Measurements from ENCODE around the gene FAM124A.

Gene FAM124A

DNA sequence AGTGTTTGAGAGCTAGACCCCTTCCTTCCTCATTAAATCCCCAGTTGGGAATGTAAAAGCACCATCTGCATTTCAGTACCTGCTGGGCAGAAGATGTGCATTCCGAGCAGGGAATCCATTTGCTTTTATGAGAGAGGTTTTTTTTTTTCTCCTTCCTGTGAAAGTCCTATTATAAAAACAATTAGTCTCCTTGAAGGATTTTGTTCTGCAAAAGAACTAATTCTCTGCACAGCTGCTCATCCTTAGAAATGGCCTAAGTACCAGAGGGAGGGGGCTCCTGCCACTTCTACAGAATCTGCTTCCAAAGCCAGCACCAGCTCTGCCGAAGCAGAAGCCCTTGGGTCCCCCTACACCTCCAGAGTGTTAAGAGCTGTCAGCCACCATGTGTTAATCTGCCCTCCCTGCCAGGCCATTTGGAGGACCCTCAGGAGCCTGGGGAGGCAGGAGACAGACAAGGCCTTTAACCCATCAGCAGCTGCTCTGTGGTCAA is 80.9 kb downstream of the FAM124A start:
- no peaks in the 10 kb centered on the region for H3K79me2 ChIP-seq (ENCODE audit: control insufficient read depth, insufficient read depth, low read length, poor library complexity)
- no peak overlapping the region for H4K8ac ChIP-seq (ENCODE audit: low read depth, low read length)
- no peak overlapping the region for H3K27ac ChIP-seq (ENCODE audit: low read depth, low read length)
- no peak for DNase-seq
- H3K9ac ChIP-seq (ENCODE audit: low read length), result no peak overlapping the region
- H3K4me1 ChIP-seq (ENCODE audit: control insufficient read depth in 1 of 2, insufficient read depth in 2 of 2, low read length in 2 of 2), result peaks cover 4% of the 10 kb centered on the region in 2 experiments
- no peak overlapping the region for H2BK120ac ChIP-seq (ENCODE audit: insufficient read depth, low read length, poor library complexity)
- H3K18ac ChIP-seq (ENCODE audit: low read length), result no peak overlapping the region
- H3K79me1 ChIP-seq (ENCODE audit: low read length), result peaks cover 2% of the 10 kb centered on the region
- no peak overlapping the region for H2BK5ac ChIP-seq (ENCODE audit: low read depth, low read length, poor library complexity)
- H2AK5ac ChIP-seq (ENCODE audit: low read length), result no peak overlapping the region
- no peak overlapping the region for H2AFZ ChIP-seq (ENCODE audit: insufficient read depth, low read length, poor library complexity)
- no peak overlapping the region for H2BK12ac ChIP-seq (ENCODE audit: low read length)
- H3K4ac ChIP-seq (ENCODE audit: low read depth, low read length), result no peak overlapping the region
- no peak overlapping the region for H3K23ac ChIP-seq (ENCODE audit: low read length)
- no peak overlapping the region for H3K4me2 ChIP-seq (ENCODE audit: low read length)
- H3K27me3 ChIP-seq (ENCODE audit: insufficient read depth, low read length), result no peaks in the 10 kb centered on the region
- H3K9me3 ChIP-seq (ENCODE audit: insufficient read depth, low read depth, low read length), result peaks cover 1% of the 10 kb centered on the region
- no peak overlapping the region for H4K91ac ChIP-seq (ENCODE audit: low read depth, low read length)
- no peak overlapping the region for H3K14ac ChIP-seq (ENCODE audit: low read length)
- no CpG with 5 or more reads among the region's 2 CpGs for WGBS (ENCODE audit: extremely low coverage, insufficient coverage, insufficient read length)
- no peak overlapping the region for H3K4me3 ChIP-seq (ENCODE audit: low read depth, low read length)
- no peak overlapping the region for H4K12ac ChIP-seq (ENCODE audit: low read depth, low read length)
- H3K36me3 ChIP-seq (ENCODE audit: control insufficient read depth in 1 of 2, insufficient read depth in 2 of 2, low read length in 2 of 2), result no peaks in the 10 kb centered on the region

DNA sequence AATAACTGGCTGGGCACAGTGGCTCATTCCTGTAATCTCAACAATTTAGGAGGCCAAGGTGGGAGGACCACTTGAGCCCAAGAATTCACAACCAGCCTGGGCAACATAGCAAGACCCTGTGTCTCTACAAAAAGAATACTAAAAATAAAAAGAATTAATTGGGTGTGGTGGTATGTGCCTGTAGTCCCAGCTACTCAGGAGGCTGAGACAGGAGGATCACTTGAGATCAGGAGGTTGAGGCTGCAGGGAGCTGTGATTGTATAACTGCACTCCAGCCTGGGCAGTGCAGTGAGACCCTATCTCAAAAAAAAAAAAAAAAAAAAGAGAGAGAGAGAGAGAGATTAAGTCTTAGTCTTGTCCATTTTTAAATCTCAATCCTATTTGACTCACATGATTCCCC is 81.7 kb downstream of the FAM124A start:
- Histone ChIP-seq H3K9ac (ENCODE audit: low read length) (no peak overlapping the region), H3K27ac (ENCODE audit: low read depth, low read length) (no peak overlapping the region), H3K4me2 (ENCODE audit: low read length) (no peak overlapping the region), H3K4me3 (ENCODE audit: low read depth, low read length) (no peak overlapping the region), H3K18ac (ENCODE audit: low read length) (no peak overlapping the region), H3K27me3 (ENCODE audit: insufficient read depth, low read length) (no peaks in the 10 kb centered on the region), H3K4me1 (ENCODE audit: control insufficient read depth in 1 of 2, insufficient read depth in 2 of 2, low read length in 2 of 2) (no peaks in the 10 kb centered on the region), H3K9me3 (ENCODE audit: insufficient read depth, low read depth, low read length) (peaks cover 1% of the 10 kb centered on the region), H4K8ac (ENCODE audit: low read depth, low read length) (no peak overlapping the region), H2BK120ac (ENCODE audit: insufficient read depth, low read length, poor library complexity) (no peak overlapping the region), H2BK12ac (ENCODE audit: low read length) (no peak overlapping the region), H3K79me1 (ENCODE audit: low read length) (no peaks in the 10 kb centered on the region), H4K91ac (ENCODE audit: low read depth, low read length) (no peak overlapping the region), H4K12ac (ENCODE audit: low read depth, low read length) (no peak overlapping the region), H3K36me3 (ENCODE audit: control insufficient read depth in 1 of 2, insufficient read depth in 2 of 2, low read length in 2 of 2) (no peaks in the 10 kb centered on the region), H3K4ac (ENCODE audit: low read depth, low read length) (no peak overlapping the region), H2AK5ac (ENCODE audit: low read length) (no peak overlapping the region), H3K23ac (ENCODE audit: low read length) (no peak overlapping the region), H2BK5ac (ENCODE audit: low read depth, low read length, poor library complexity) (no peak overlapping the region), H2AFZ (ENCODE audit: insufficient read depth, low read length, poor library complexity) (no peak overlapping the region), H3K79me2 (ENCODE audit: control insufficient read depth, insufficient read depth, low read length, poor library complexity) (no peaks in the 10 kb centered on the region), H3K14ac (ENCODE audit: low read length) (no peak overlapping the region)
- DNase-seq, result no peak

DNA sequence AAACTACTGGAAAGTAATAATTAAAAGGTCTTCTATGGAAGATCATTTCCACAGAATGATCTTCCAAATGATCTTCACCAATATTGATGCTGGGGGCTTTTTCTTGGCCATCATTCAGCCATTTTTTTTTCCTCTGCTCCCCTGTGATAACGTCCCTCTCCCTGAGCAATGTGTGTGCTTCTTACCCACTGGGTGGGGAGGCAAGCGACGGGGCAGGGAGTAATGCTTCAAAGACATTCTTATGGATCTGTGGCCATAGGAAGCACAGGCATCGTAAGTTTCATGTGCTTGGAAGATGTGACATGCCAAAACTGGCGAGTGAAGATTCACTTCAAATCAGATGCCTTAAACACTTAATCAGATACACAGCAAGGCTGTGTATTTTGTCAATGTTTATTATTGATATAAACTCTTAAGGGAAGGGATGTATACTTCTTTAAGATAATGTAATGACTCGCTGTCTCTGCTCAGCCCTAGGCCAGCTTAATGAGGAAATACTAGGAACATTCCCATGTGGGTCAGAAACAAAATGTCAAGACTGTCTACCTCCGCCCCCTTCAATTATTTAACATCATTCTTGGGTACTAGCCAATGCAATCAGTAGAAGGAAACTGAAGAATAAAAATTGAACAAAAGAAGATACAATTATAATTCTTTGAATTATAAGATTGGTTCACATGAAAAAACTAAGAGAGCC is 83.2 kb downstream of the FAM124A start:
- H3K27ac ChIP-seq (ENCODE audit: low read depth, low read length), result no peak overlapping the region
- no peak overlapping the region for H2BK120ac ChIP-seq (ENCODE audit: insufficient read depth, low read length, poor library complexity)
- H2AFZ ChIP-seq (ENCODE audit: insufficient read depth, low read length, poor library complexity), result no peak overlapping the region
- H3K4me2 ChIP-seq (ENCODE audit: low read length), result no peak overlapping the region
- H2AK5ac ChIP-seq (ENCODE audit: low read length), result no peak overlapping the region
- no peak overlapping the region for H4K8ac ChIP-seq (ENCODE audit: low read depth, low read length)
- no peak overlapping the region for H2BK12ac ChIP-seq (ENCODE audit: low read length)
- H3K4me3 ChIP-seq (ENCODE audit: low read depth, low read length), result no peak overlapping the region
- no peak overlapping the region for H4K91ac ChIP-seq (ENCODE audit: low read depth, low read length)
- H3K14ac ChIP-seq (ENCODE audit: low read length), result no peak overlapping the region
- H3K18ac ChIP-seq (ENCODE audit: low read length), result no peak overlapping the region
- H3K79me1 ChIP-seq (ENCODE audit: low read length), result no peaks in the 10 kb centered on the region
- no peak overlapping the region for H3K9ac ChIP-seq (ENCODE audit: low read length)
- H3K23ac ChIP-seq (ENCODE audit: low read length), result no peak overlapping the region
- H2BK5ac ChIP-seq (ENCODE audit: low read depth, low read length, poor library complexity), result no peak overlapping the region
- no peak overlapping the region for H4K12ac ChIP-seq (ENCODE audit: low read depth, low read length)
- DNase-seq, result no peak
- H3K4ac ChIP-seq (ENCODE audit: low read depth, low read length), result no peak overlapping the region
- H3K36me3 ChIP-seq (ENCODE audit: control insufficient read depth in 1 of 2, insufficient read depth in 2 of 2, low read length in 2 of 2), result no peaks in the 10 kb centered on the region
- no peaks in the 10 kb centered on the region for H3K79me2 ChIP-seq (ENCODE audit: control insufficient read depth, insufficient read depth, low read length, poor library complexity)
- peaks cover 1% of the 10 kb centered on the region for H3K9me3 ChIP-seq (ENCODE audit: insufficient read depth, low read depth, low read length)
- WGBS (ENCODE audit: extremely low coverage, insufficient coverage, insufficient read length), result no CpG with 5 or more reads among the region's 7 CpGs
- no peaks in the 10 kb centered on the region for H3K4me1 ChIP-seq (ENCODE audit: control insufficient read depth in 1 of 2, insufficient read depth in 2 of 2, low read length in 2 of 2)
- H3K27me3 ChIP-seq (ENCODE audit: insufficient read depth, low read length), result no peaks in the 10 kb centered on the region

DNA sequence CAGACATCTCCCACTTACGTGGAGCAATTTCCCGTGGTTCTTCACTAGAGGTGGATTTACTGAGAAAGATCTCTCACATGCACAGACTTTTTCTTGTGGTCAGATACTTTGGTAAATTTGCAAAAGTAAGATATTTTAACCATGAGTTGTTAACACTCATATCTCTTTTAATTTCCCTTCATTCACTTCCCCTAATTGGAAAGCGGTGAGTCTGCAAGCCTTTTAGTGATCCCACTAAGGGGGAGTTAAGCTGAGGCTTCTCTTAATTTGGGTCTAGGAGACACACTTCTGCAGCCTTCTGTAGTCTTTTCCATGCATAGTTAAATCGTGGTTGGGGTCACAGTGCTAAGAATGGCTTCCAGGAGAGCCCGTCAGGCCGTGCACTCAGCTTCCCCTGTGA is 86.6 kb downstream of the FAM124A start:
- Histone ChIP-seq H3K36me3 (ENCODE audit: control insufficient read depth in 1 of 2, insufficient read depth in 2 of 2, low read length in 2 of 2) (no peaks in the 10 kb centered on the region), H3K9me3 (ENCODE audit: insufficient read depth, low read depth, low read length) (no peaks in the 10 kb centered on the region), H2BK12ac (ENCODE audit: low read length) (no peak overlapping the region), H3K27me3 (ENCODE audit: insufficient read depth, low read length) (no peaks in the 10 kb centered on the region), H2BK120ac (ENCODE audit: insufficient read depth, low read length, poor library complexity) (no peak overlapping the region), H3K79me1 (ENCODE audit: low read length) (no peaks in the 10 kb centered on the region), H4K8ac (ENCODE audit: low read depth, low read length) (no peak overlapping the region), H3K14ac (ENCODE audit: low read length) (no peak overlapping the region), H2AFZ (ENCODE audit: insufficient read depth, low read length, poor library complexity) (no peak overlapping the region), H3K79me2 (ENCODE audit: control insufficient read depth, insufficient read depth, low read length, poor library complexity) (no peaks in the 10 kb centered on the region), H4K91ac (ENCODE audit: low read depth, low read length) (no peak overlapping the region), H3K23ac (ENCODE audit: low read length) (no peak overlapping the region), H3K4me1 (ENCODE audit: control insufficient read depth in 1 of 2, insufficient read depth in 2 of 2, low read length in 2 of 2) (no peaks in the 10 kb centered on the region), H3K27ac (ENCODE audit: low read depth, low read length) (no peak overlapping the region), H3K4me2 (ENCODE audit: low read length) (no peak overlapping the region), H3K18ac (ENCODE audit: low read length) (no peak overlapping the region), H4K12ac (ENCODE audit: low read depth, low read length) (no peak overlapping the region), H3K9ac (ENCODE audit: low read length) (no peak overlapping the region), H2AK5ac (ENCODE audit: low read length) (no peak overlapping the region), H3K4me3 (ENCODE audit: low read depth, low read length) (no peak overlapping the region), H2BK5ac (ENCODE audit: low read depth, low read length, poor library complexity) (no peak overlapping the region), H3K4ac (ENCODE audit: low read depth, low read length) (no peak overlapping the region)
- no peak for DNase-seq
- no CpG with 5 or more reads among the region's 6 CpGs for WGBS (ENCODE audit: extremely low coverage, insufficient coverage, insufficient read length)
